PC-9 (cell line): Measurements from ENCODE around the gene NAPB.

Experiments
- CTCF ChIP-seq: fragments of 200-600 bp; sonication (generic); conservative IDR thresholded peaks from 2 replicates; pipeline ENCODE4 v1.6.1; 2017; ENCODE audit warnings: mixed run types, antibody characterized with exemption, mild to moderate bottlenecking, moderate library complexity
- EZH2 ChIP-seq: fragments of 200-600 bp; sonication (generic); IDR thresholded peaks from 2 replicates; pipeline ENCODE4 v1.8.0; 2017; ENCODE audit warnings: antibody characterized with exemption, low read depth

- no peak for TF ChIP-seq CTCF
- TF ChIP-seq EZH2: no peak
Observed at GRCh38 chr20:23397961-23398360, 23.3 kb downstream of the NAPB start.
